HFF-Myc (cell line): ENCODE data around the gene LGR5.

Experiments
- DNase-seq: peaks from one replicate; pipeline ENCODE4 v3.0.0-alpha.2; 2011; ENCODE audit warnings: low read depth; ENCODE audit errors: extremely low read depth
- H3K4me3 ChIP-seq: replicated peaks from 2 replicates; pipeline ENCODE4 v1.5.1; 2011; ENCODE audit warnings: low read depth, mild to moderate bottlenecking, control low read depth, low read length
- CTCF ChIP-seq: IDR thresholded peaks from 2 replicates; pipeline ENCODE4 v1.5.1; 2012; ENCODE audit warnings: mild to moderate bottlenecking, low read depth, low read length, control low read depth; ENCODE audit errors: missing control alignments

LGR5 gene

GRCh38 chr12:71594214-71594948, 154.8 kb downstream of the LGR5 start:
- TF ChIP-seq CTCF, result no peak
- H3K4me3 ChIP-seq, result no peak overlapping the region
- DNase-seq, result no peak

DNA sequence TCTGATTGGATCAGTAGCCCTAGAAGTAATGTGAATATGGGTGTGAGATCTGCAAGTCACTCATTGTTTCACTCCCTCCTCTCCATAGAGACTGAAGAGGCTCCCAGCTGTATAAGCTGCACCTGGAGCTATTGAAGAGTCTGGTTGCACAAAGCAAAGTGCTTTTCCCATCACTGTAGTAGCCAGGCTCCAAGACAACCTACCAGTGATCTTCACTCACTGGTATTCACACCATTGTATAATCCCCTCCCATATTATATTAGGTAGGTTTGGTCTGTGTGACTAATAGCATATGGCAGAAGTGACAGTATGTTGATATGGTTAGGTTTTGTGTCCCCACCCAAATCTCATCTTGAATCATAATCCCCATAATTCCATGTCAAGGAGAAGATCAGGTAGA, 159.6 kb downstream of the LGR5 start:
- no peak for TF ChIP-seq CTCF
- no peak overlapping the region for H3K4me3 ChIP-seq
- no peak for DNase-seq

DNA sequence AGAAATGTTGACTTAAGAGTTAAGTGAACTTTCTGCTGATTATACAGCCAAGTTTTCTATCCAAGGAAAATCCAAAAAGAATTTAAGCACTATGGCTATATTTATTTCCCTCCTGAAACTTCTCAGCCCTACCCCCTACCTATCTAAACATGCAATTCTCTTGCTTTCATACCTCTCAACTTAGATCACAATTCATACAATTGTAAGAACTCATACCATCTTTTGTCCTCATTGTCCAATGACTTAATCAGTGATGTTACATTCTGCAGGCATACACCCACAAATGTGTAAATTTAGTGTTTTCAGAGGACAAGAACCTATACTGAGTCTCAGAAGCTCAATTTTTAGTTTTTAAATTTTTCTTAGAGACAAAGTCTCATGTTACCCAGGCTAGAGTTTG, 161.9 kb downstream of the LGR5 start:
- no peak for TF ChIP-seq CTCF
- DNase-seq, result no peak
- no peak overlapping the region for H3K4me3 ChIP-seq

- TF ChIP-seq CTCF, result no peak
- DNase-seq, result no peak
- no peak overlapping the region for H3K4me3 ChIP-seq
These were observed 163.4 kb downstream of the LGR5 start for GRCh38 chr12:71602761-71603577.

GRCh38 chr12:71605039-71605438, 165.4 kb downstream of the LGR5 start:
- TF ChIP-seq CTCF, result no peak
- DNase-seq, result no peak
- no peak overlapping the region for H3K4me3 ChIP-seq

DNA sequence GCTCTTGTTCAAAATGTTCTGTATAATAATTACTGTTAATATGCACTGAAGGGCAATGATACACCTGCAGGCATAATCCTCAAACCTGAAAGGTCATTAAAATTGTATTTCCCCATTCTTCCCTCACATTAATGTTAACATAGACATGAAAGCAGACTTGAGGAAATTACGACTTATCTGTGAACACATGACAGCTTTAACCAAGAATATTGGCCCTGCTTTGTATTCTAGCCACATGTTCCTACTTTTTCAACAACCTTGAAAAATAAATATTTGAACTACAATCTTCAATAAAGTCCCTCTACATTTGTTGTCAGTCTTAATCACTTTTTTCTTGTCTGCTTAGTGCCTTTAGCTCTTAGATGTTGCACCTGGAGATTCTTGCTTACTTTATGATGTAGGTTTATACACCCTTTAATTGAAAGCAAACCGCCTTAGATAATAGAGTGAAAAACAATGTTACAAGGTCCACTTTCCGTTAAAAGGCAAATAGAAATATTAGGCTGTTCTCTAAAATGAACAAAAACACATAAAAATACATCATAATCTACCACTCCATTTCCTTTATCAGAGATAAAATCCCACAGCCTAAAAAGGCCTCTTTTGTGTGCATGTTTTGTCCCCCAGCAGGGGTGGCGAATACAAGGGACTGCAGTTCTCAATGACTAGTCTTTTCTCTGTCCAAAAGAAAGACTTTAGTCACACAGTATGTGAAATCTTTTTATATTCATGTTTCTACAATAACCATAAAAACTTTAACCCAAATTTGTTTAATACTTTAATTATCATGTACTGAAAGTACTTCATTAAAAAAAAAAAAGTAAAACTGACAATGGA, 168.1 kb downstream of the LGR5 start:
- DNase-seq, result no peak
- H3K4me3 ChIP-seq, result no peak overlapping the region
- TF ChIP-seq CTCF, result no peak
